K562 (cell line): ENCODE results near the gene CHD2. TPM values are rescaled to one million over a fixed set of nuclear protein-coding genes. Genes with fewer than 3 reads are reported as not detected.

Experiments used
- HMG20A ChIP-seq: fragments of 450-650 bp; formaldehyde crosslinking; conservative IDR thresholded peaks from 2 replicates; pipeline ENCODE4 v1.4.0; 2020; ENCODE audit warnings: mild to moderate bottlenecking, mixed read lengths
- KDM4B ChIP-seq, 2 experiments: fragments of 450-650 bp in 1 of 2; sonication (generic) in 1 of 2; IDR thresholded peaks; 2 replicates each; pipeline ENCODE4 v1.6.1; 2016 to 2017; ENCODE audit warnings: borderline replicate concordance in 2 of 2, antibody characterized with exemption in 1 of 2, low read depth in 1 of 2, mild to moderate bottlenecking in 1 of 2
- NCOA6 ChIP-seq: fragments of 450-650 bp; IDR thresholded peaks from 2 replicates; pipeline ENCODE4 v1.6.1; 2017; ENCODE audit warnings: mild to moderate bottlenecking
- NR1H2 ChIP-seq: sonication (generic); formaldehyde crosslinking; IDR thresholded peaks from 2 replicates; pipeline ENCODE4 v1.4.0; 2020; ENCODE audit warnings: mild to moderate bottlenecking, missing genetic modification reagents
- RREB1 ChIP-seq: fragments of 250-450 bp; sonication (Bioruptor Pico); IDR thresholded peaks from 2 replicates; pipeline ENCODE4 v1.4.0; 2020
- TRIM25 ChIP-seq: fragments of 450-650 bp; IDR thresholded peaks from 2 replicates; pipeline ENCODE4 v1.7.0; 2016; ENCODE audit warnings: borderline replicate concordance
- ZNF764 ChIP-seq: fragments of 250-450 bp; sonication (Bioruptor Pico); IDR thresholded peaks from 2 replicates; pipeline ENCODE4 v1.4.0; 2020; ENCODE audit warnings: low read depth, mild to moderate bottlenecking, moderate library complexity
- polyA plus RNA-seq, 8 experiments: library from polyadenylated mRNA; depleted of rRNA in 4 of 8; stranded (reverse) in 5 of 8; unstranded in 3 of 8; fragments of >200 nt; fragmentation: Nextera tagmentation in 2 of 8; fragmentation: Illumina TruSeq in 1 of 8; extraction: Ambion mirVana in 2 of 8; extraction: Trizol in 1 of 8; gene quantifications; 2 replicates each; pipeline versions ENCODE4 v1.2.1 to v1.2.3, GENCODE V29; 2011 to 2014; ENCODE audit warnings: inconsistent platforms in 1 of 8, missing spikeins in 1 of 8
- total RNA-seq, 7 experiments: library from RNA; depleted of rRNA in 6 of 7; stranded (reverse); fragments of >200 nt in 6 of 7; fragmentation: Illumina TruSeq in 2 of 7; extraction: Trizol in 2 of 7; gene quantifications; 2 replicates each; pipeline versions ENCODE4 v1.2.1 to v1.2.3, GENCODE V29; 2011 to 2021; ENCODE audit warnings: low replicate concordance in 1 of 7

Gene CHD2
- total and polyA plus RNA-seq, 9 of the 15 experiments (the other 6 are each of a cell fraction or from before 2014, with no cell fraction given): 38.9 to 70.8 (median 56.2) TPM

GRCh38 chr15:93051236-93052089, 151.3 kb downstream of the CHD2 start (continued):
- no peak for TF ChIP-seq RREB1
- no peak for TF ChIP-seq HMG20A (CRISPR knock-in tag)
- no peak for TF ChIP-seq KDM4B (IDR thresholded peaks at IDR 0.05; ENCODE audit: borderline replicate concordance in 2 of 2, low read depth in 1 of 2)
- TF ChIP-seq NCOA6: no peak
- no peak for TF ChIP-seq ZNF764
- TF ChIP-seq NR1H2 (CRISPR knock-in tag): no peak
- no peak for TF ChIP-seq TRIM25
